Measurements from ENCODE around the gene C4orf50.

Gene C4orf50

GRCh38 chr4:5999830-6000365 is 18.3 kb downstream of the C4orf50 start:
- no peaks in the 10 kb centered on the region for H3K36me3 ChIP-seq (replicated peaks)
- DNase-seq: no peak
- no peak overlapping the region for H3K4me3 ChIP-seq (ENCODE audit: low read depth, low read length)
- H3K27ac ChIP-seq: no peak overlapping the region
- H3K27me3 ChIP-seq (replicated peaks): no peaks in the 10 kb centered on the region
- TF ChIP-seq CTCF (IDR thresholded peaks at IDR 0.05; ENCODE audit: low read depth, low read length, missing control alignments): no peak
- in situ Hi-C loops (cut with HindIII; ENCODE audit: low pct_ligation_motif_present, low sequenced_read_pairs): no loop called here

- in situ Hi-C loops (cut with HindIII; ENCODE audit: low pct_ligation_motif_present, low sequenced_read_pairs): no loop called here
- Histone ChIP-seq H3K36me3 (replicated peaks) (no peaks in the 10 kb centered on the region), H3K27ac (no peak overlapping the region), H3K27me3 (replicated peaks) (no peaks in the 10 kb centered on the region), H3K4me3 (ENCODE audit: low read depth, low read length) (no peak overlapping the region)
- no peak for DNase-seq
- TF ChIP-seq CTCF (IDR thresholded peaks at IDR 0.05; ENCODE audit: low read depth, low read length, missing control alignments): no peak
These were observed 18.9 kb downstream of the C4orf50 start for GRCh38 chr4:5999356-5999755.

- TF ChIP-seq CTCF (IDR thresholded peaks at IDR 0.05; ENCODE audit: low read depth, low read length, missing control alignments): peak; percentile 97
- in situ Hi-C loops (cut with HindIII; ENCODE audit: low pct_ligation_motif_present, low sequenced_read_pairs): no loop called here
- Histone ChIP-seq H3K27ac (no peak overlapping the region), H3K4me3 (ENCODE audit: low read depth, low read length) (no peak overlapping the region), H3K27me3 (replicated peaks) (no peaks in the 10 kb centered on the region), H3K36me3 (replicated peaks) (no peaks in the 10 kb centered on the region)
- DNase-seq: peak; percentile 61
These were observed 19.8 kb downstream of the C4orf50 start for GRCh38 chr4:5998333-5998936.

- in situ Hi-C loops (cut with HindIII; ENCODE audit: low pct_ligation_motif_present, low sequenced_read_pairs): no loop called here
- no peaks in the 10 kb centered on the region for H3K36me3 ChIP-seq (replicated peaks)
- no peak for TF ChIP-seq CTCF (IDR thresholded peaks at IDR 0.05; ENCODE audit: low read depth, low read length, missing control alignments)
- no peak overlapping the region for H3K4me3 ChIP-seq (ENCODE audit: low read depth, low read length)
- H3K27me3 ChIP-seq (replicated peaks): no peaks in the 10 kb centered on the region
- no peak overlapping the region for H3K27ac ChIP-seq
- no peak for DNase-seq
These were observed 21.6 kb downstream of the C4orf50 start for GRCh38 chr4:5996641-5997040.

GRCh38 chr4:5995901-5996623 is 22.2 kb downstream of the C4orf50 start:
- Histone ChIP-seq H3K27me3 (replicated peaks) (no peaks in the 10 kb centered on the region), H3K4me3 (ENCODE audit: low read depth, low read length) (no peak overlapping the region), H3K27ac (no peak overlapping the region), H3K36me3 (replicated peaks) (no peaks in the 10 kb centered on the region)
- no peak for TF ChIP-seq CTCF (IDR thresholded peaks at IDR 0.05; ENCODE audit: low read depth, low read length, missing control alignments)
- DNase-seq: no peak
- in situ Hi-C loops (cut with HindIII; ENCODE audit: low pct_ligation_motif_present, low sequenced_read_pairs): no loop called here
